WTC11 (cell line): Measurements from ENCODE around the gene NLGN1. TPM values are rescaled to one million over a fixed set of nuclear protein-coding genes. Genes with fewer than 3 reads are reported as not detected.

Experiments
- ATAC-seq: fragments of 200-7000 bp; cut with Tn5 transposase; 2 replicates; pipeline ENCODE4 v1.10.0; 2021; ENCODE audit warnings: mild to moderate bottlenecking, moderate library complexity
- CTCF ChIA-PET: fragments of 300-600 bp; sonication (Branson Sonifier 250); formaldehyde crosslinking; loops from one replicate; lab custom pipeline; 2021; ENCODE audit warnings: antibody characterized with exemption; lab: Charles Lee
- POLR2A ChIA-PET: fragments of 350-600 bp; sonication (Branson Sonifier 250); formaldehyde crosslinking; loops from one replicate; lab custom pipeline; 2021; ENCODE audit warnings: antibody characterized with exemption; lab: Charles Lee
- DNase-seq: peaks from one replicate; pipeline ENCODE4 v3.0.0; 2021; ENCODE audit warnings: low spot score
- H3K27ac Mint-ChIP-seq: 2 replicates; pipeline ENCODE4 v1.8.0; 2021; ENCODE audit warnings: mixed read lengths
- H3K27me3 Mint-ChIP-seq: 2 replicates; pipeline ENCODE4 v1.8.0; 2021; ENCODE audit warnings: low read depth, mild to moderate bottlenecking, moderate library complexity, mixed read lengths
- H3K36me3 Mint-ChIP-seq: 2 replicates; pipeline ENCODE4 v1.8.0; 2021; ENCODE audit warnings: mixed read lengths
- H3K4me1 Mint-ChIP-seq: 2 replicates; pipeline ENCODE4 v1.8.0; 2022; ENCODE audit warnings: mixed read lengths
- H3K4me3 Mint-ChIP-seq: 2 replicates; pipeline ENCODE4 v1.8.0; 2021; ENCODE audit warnings: mild to moderate bottlenecking, moderate library complexity, mixed read lengths
- H3K9me3 Mint-ChIP-seq: 2 replicates; pipeline ENCODE4 v1.8.0; 2021; ENCODE audit warnings: mixed read lengths
- ATF2 ChIP-seq: sonication (generic); formaldehyde crosslinking; IDR thresholded peaks from 2 replicates; pipeline ENCODE4 v1.8.1; 2022; ENCODE audit warnings: low read depth, missing genetic modification reagents, borderline replicate concordance
- ATF6 ChIP-seq: sonication (generic); formaldehyde crosslinking; IDR thresholded peaks from 2 replicates; pipeline ENCODE4 v1.8.1; 2023; ENCODE audit warnings: mild to moderate bottlenecking, missing genetic modification reagents
- ELF4 ChIP-seq: sonication (generic); formaldehyde crosslinking; IDR thresholded peaks from 2 replicates; pipeline ENCODE4 v1.8.1; 2022; ENCODE audit warnings: low read depth, mild to moderate bottlenecking, moderate library complexity, missing genetic modification reagents
- EMX1 ChIP-seq: fragments of 250-450 bp; sonication (Bioruptor Pico); IDR thresholded peaks from 2 replicates; pipeline ENCODE4 v1.8.0; 2021; ENCODE audit warnings: mild to moderate bottlenecking
- FOXP1 ChIP-seq: sonication (generic); formaldehyde crosslinking; IDR thresholded peaks from 2 replicates; pipeline ENCODE4 v1.8.0; 2022; ENCODE audit warnings: missing genetic modification reagents, mild to moderate bottlenecking, moderate library complexity, borderline replicate concordance
- FOXP4 ChIP-seq: sonication (generic); formaldehyde crosslinking; IDR thresholded peaks from 2 replicates; pipeline ENCODE4 v1.8.0; 2022; ENCODE audit warnings: mild to moderate bottlenecking, missing genetic modification reagents
- HMGXB4 ChIP-seq: sonication (generic); formaldehyde crosslinking; IDR thresholded peaks from 2 replicates; pipeline ENCODE4 v1.8.1; 2023; ENCODE audit warnings: mild to moderate bottlenecking, moderate library complexity, missing genetic modification reagents
- IRF2 ChIP-seq: sonication (generic); formaldehyde crosslinking; IDR thresholded peaks from 2 replicates; pipeline ENCODE4 v1.8.0; 2022; ENCODE audit warnings: low read depth, missing genetic modification reagents, borderline replicate concordance
- JAZF1 ChIP-seq: fragments of 250-450 bp; sonication (Bioruptor Pico); IDR thresholded peaks from 2 replicates; pipeline ENCODE4 v1.9.0; 2021; ENCODE audit warnings: moderate library complexity, mild to moderate bottlenecking, inconsistent platforms
- RELA ChIP-seq: sonication (generic); formaldehyde crosslinking; IDR thresholded peaks from 2 replicates; pipeline ENCODE4 v1.8.1; 2022; ENCODE audit warnings: missing genetic modification reagents, mild to moderate bottlenecking, borderline replicate concordance
- SMAD3 ChIP-seq: sonication (generic); formaldehyde crosslinking; IDR thresholded peaks from 2 replicates; pipeline ENCODE4 v1.8.0; 2022; ENCODE audit warnings: missing genetic modification reagents, mild to moderate bottlenecking, borderline replicate concordance
- SMAD4 ChIP-seq: sonication (generic); formaldehyde crosslinking; IDR thresholded peaks from 2 replicates; pipeline ENCODE4 v1.8.0; 2022; ENCODE audit warnings: mild to moderate bottlenecking, missing genetic modification reagents
- SP1 ChIP-seq: sonication (generic); formaldehyde crosslinking; conservative IDR thresholded peaks from 2 replicates; pipeline ENCODE4 v1.8.1; 2022; ENCODE audit warnings: missing genetic modification reagents
- ZBTB21 ChIP-seq: sonication (generic); formaldehyde crosslinking; IDR thresholded peaks from 2 replicates; pipeline ENCODE4 v1.8.1; 2023; ENCODE audit warnings: mild to moderate bottlenecking, missing genetic modification reagents, borderline replicate concordance
- ZMAT4 ChIP-seq: fragments of 250-450 bp; sonication (Bioruptor Pico); IDR thresholded peaks from 2 replicates; pipeline ENCODE4 v1.9.0; 2021; ENCODE audit warnings: mild to moderate bottlenecking
- ZNF219 ChIP-seq: sonication (generic); formaldehyde crosslinking; IDR thresholded peaks from 2 replicates; pipeline ENCODE4 v1.8.0; 2023; ENCODE audit warnings: missing genetic modification reagents, mild to moderate bottlenecking, borderline replicate concordance
- ZNF263 ChIP-seq: sonication (generic); formaldehyde crosslinking; IDR thresholded peaks from 2 replicates; pipeline ENCODE4 v1.8.1; 2022; ENCODE audit warnings: low read depth, mild to moderate bottlenecking, moderate library complexity, missing genetic modification reagents
- ZNF423 ChIP-seq: fragments of 250-450 bp; sonication (Bioruptor Pico); IDR thresholded peaks from 2 replicates; pipeline ENCODE4 v2.1.2; 2022; ENCODE audit warnings: mild to moderate bottlenecking, moderate library complexity
- ZNF532 ChIP-seq: fragments of 250-450 bp; sonication (Bioruptor Pico); IDR thresholded peaks from 2 replicates; pipeline ENCODE4 v1.9.0; 2021; ENCODE audit warnings: mild to moderate bottlenecking, borderline replicate concordance
- ZNF671 ChIP-seq: fragments of 250-450 bp; sonication (Bioruptor Pico); IDR thresholded peaks from 2 replicates; pipeline ENCODE4 v1.8.0; 2021; ENCODE audit warnings: mild to moderate bottlenecking
- ZSCAN18 ChIP-seq: fragments of 250-450 bp; sonication (Bioruptor Pico); IDR thresholded peaks from 2 replicates; pipeline ENCODE4 v2.1.2; 2022; ENCODE audit warnings: mild to moderate bottlenecking, moderate library complexity
- total RNA-seq: library from RNA; stranded (reverse); gene quantifications from 3 replicates; pipeline ENCODE4 v1.2.3, GENCODE V29; 2021

NLGN1 gene
- total RNA-seq, 1 experiment from 2014 or later, result 12.4 TPM

- TF ChIP-seq ZSCAN18 (CRISPR knock-in tag), result no peak
- TF ChIP-seq RELA (CRISPR knock-in tag), result no peak
- TF ChIP-seq ATF2, result no peak
These were observed 6.6 kb downstream of the NLGN1 start (continued) for GRCh38 chr3:173404156-173404555.

GRCh38 chr3:173410436-173410835 is 12.9 kb downstream of the NLGN1 start:
- ATAC-seq, result no peak
- Mint-ChIP-seq H3K9me3 (no peaks in the 10 kb centered on the region), H3K4me1 (peaks cover 46% of the 10 kb centered on the region), H3K4me3 (no peak overlapping the region), H3K36me3 (no peaks in the 10 kb centered on the region), H3K27ac (no peak overlapping the region), H3K27me3 (no peaks in the 10 kb centered on the region)
- DNase-seq, result no peak
- TF ChIP-seq SP1 (CRISPR knock-in tag) (no peak), HMGXB4 (CRISPR knock-in tag) (no peak), ELF4 (CRISPR knock-in tag) (no peak), IRF2 (CRISPR knock-in tag) (no peak), ZNF219 (CRISPR knock-in tag) (no peak), SMAD4 (CRISPR knock-in tag) (no peak), ZBTB21 (CRISPR knock-in tag) (no peak), ZNF671 (CRISPR knock-in tag) (no peak)
- ChIA-PET CTCF (interaction anchor here (1.9 to 2.3 kb wide), 2 partner anchors 13 to 143 kb away, joined by 7 to 13 read pairs; partner anchors contain the start of gene NLGN1), POLR2A (no interaction called here)

GRCh38 chr3:173410849-173411248 is 13.3 kb downstream of the NLGN1 start:
- Mint-ChIP-seq H3K36me3 (no peaks in the 10 kb centered on the region), H3K4me1 (peaks cover 46% of the 10 kb centered on the region), H3K9me3 (no peaks in the 10 kb centered on the region), H3K27me3 (no peaks in the 10 kb centered on the region), H3K27ac (no peak overlapping the region), H3K4me3 (no peak overlapping the region)
- DNase-seq (no peak), ATAC-seq (peak; percentile 52)
- CTCF ChIA-PET, result interaction anchor here (1.9 to 2.3 kb wide), 2 partner anchors 14 to 142 kb away, joined by 7 to 13 read pairs; partner anchors contain the start of gene NLGN1
- POLR2A ChIA-PET, result no interaction called here
- TF ChIP-seq ZNF423 (CRISPR knock-in tag) (no peak), SMAD3 (no peak), SP1 (CRISPR knock-in tag) (no peak), ATF6 (CRISPR knock-in tag) (no peak), ZNF263 (CRISPR knock-in tag) (no peak), EMX1 (CRISPR knock-in tag) (no peak), FOXP1 (CRISPR knock-in tag) (no peak), JAZF1 (CRISPR knock-in tag) (no peak), ZMAT4 (CRISPR knock-in tag) (no peak), ZNF532 (CRISPR knock-in tag) (no peak), FOXP4 (no peak)
